Smooth muscle cell of the pulmonary artery (primary cell): ENCODE data around the gene LY6G6D. TPM values are rescaled to one million over a fixed set of nuclear protein-coding genes. Genes with fewer than 3 reads are reported as not detected.

ENCODE experiments used
- total RNA-seq: library from RNA; depleted of rRNA; stranded (reverse); fragments of >200 nt; gene quantifications from 2 replicates; pipeline ENCODE4 v1.2.3, GENCODE V29; 2014

LY6G6D gene, protein sequence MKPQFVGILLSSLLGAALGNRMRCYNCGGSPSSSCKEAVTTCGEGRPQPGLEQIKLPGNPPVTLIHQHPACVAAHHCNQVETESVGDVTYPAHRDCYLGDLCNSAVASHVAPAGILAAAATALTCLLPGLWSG
- total RNA-seq = not detected in 2 replicates

GRCh38 chr6:31715022-31715958 is at the start of gene LY6G6D:
Gene LY6G6D (plus strand): TSS chr6:31715348. CDS start chr6:31715356, 8 bp downstream.

GRCh38 chr6:31665501-31666336 is 49.4 kb upstream of the LY6G6D start, which contains the start of gene CSNK2B:
Gene CSNK2B (plus strand): TSS chr6:31666080. CDS start chr6:31666832, 752 bp downstream.

GRCh38 chr6:31669676-31670075 is 45.5 kb upstream of the LY6G6D start, which contains the start of gene LY6G5B:
Gene LY6G5B (plus strand): TSS chr6:31669976. CDS start chr6:31670951, 975 bp downstream.

GRCh38 chr6:31680226-31681134 is 34.7 kb upstream of the LY6G6D start, which contains the start of gene LY6G5C:
Gene LY6G5C (minus strand): TSS chr6:31681067. CDS start chr6:31680373, 694 bp downstream.

GRCh38 chr6:31702819-31703716 is 12.1 kb upstream of the LY6G6D start, which contains the start of gene ABHD16A:
Gene ABHD16A (minus strand): TSS chr6:31703324. CDS start chr6:31703281, 43 bp downstream.

DNA sequence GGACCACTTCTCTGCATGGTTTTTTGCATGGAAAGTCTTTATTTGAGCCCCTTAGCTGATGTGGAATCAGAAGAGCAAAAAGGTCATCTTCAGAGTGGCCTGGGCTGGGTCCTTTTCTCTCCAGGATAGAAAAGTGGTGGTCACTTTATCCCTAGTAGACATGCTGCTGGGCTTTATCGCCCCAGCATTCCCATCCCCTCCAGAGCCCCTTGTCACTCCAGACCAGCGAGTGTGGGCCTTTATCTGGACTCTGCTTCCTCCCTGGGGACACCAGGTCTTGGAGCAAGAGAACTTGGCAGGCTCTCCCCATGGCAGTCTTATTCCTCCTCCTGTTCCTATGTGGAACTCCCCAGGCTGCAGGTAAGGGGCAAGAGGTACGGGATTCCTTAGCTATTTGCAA is 8.5 kb upstream of the LY6G6D start, which contains the start of gene LY6G6F:
Gene LY6G6F (plus strand): TSS at position 268 of the 400 bp plus-strand sequence. CDS start 41 bp downstream, at position 309.

DNA sequence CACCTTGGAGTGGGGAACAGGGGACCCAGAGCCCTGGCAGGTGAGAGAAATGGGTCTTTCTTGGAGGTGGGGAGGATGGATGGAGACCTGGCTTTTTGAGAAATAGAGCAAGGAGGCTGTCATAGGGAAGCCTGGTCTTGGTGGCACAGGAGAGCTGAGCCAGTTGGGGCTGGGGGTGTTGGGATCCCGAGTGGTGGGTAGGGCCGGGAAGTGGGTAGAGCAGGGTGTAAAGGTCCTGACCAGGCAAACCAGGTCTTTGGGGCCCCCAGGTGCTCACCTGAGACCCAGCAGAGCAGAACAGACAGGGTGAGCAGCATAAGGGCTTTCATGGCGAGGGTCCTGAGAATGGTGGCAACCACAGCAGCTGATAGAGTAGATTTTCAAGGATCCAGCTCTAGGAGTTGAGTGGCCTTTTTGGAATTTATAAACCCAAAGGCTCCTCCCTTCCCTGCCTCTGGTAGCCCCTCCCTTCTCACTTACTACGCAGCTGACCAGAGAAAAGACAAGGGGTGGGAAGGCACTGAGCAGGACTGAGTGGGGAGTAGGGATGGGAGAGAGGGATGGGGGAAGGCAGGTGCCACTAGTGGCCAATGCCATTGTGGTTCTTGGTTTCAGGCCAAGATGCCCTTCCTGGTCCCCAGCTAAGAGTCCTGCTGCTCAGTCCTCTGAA is 6.3 kb downstream of the LY6G6D start, which contains the start of gene LY6G6C:
Gene LY6G6C (minus strand): TSS at position 396 of the 670 bp plus-strand sequence. CDS start 67 bp downstream, at position 329.

GRCh38 chr6:31723245-31723979 is 8.3 kb downstream of the LY6G6D start, which contains the start of gene MPIG6B:
Gene MPIG6B (plus strand): TSS chr6:31723373. CDS start chr6:31723384, 11 bp downstream.

DNA sequence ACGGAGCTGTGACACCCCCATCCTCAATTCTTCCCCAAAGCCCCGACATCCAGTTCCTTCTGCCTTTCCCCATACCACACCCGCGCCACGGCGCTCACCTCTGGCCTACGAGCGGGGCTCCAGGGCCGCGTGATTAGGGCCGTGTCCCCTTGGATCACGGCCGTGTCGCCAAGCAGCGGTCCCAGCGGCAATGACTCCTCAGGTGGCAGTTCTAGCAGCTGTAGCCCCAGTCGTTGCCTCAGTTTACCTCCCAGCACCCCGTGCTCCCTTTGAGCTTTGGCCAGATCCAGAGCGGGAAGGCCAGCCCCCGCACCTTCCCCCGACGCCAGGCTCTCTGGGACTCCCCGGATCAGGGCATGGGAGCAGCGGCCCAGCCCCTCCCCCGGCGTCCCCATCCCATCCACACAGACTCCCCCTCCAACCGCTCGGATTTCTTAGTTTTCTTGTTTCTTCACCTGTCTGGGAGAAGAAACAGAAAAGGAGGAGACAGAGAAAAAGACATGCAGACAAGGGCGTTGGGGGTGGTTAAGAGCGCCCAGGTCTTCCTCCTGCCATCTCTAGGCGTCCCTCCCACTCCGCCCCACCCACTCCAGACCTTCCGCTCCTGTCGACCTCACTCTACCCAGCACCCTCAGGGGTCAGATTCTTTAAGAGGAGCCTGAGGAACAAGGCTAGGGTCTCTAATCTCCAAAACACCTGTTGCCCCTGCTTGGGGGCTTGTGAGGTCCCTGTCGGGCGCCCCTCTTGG is 13.8 kb downstream of the LY6G6D start, which contains the start of gene DDAH2:
Gene DDAH2 (minus strand): TSS at position 533 of the 748 bp plus-strand sequence. CDS start 138 bp downstream, at position 395.

DNA sequence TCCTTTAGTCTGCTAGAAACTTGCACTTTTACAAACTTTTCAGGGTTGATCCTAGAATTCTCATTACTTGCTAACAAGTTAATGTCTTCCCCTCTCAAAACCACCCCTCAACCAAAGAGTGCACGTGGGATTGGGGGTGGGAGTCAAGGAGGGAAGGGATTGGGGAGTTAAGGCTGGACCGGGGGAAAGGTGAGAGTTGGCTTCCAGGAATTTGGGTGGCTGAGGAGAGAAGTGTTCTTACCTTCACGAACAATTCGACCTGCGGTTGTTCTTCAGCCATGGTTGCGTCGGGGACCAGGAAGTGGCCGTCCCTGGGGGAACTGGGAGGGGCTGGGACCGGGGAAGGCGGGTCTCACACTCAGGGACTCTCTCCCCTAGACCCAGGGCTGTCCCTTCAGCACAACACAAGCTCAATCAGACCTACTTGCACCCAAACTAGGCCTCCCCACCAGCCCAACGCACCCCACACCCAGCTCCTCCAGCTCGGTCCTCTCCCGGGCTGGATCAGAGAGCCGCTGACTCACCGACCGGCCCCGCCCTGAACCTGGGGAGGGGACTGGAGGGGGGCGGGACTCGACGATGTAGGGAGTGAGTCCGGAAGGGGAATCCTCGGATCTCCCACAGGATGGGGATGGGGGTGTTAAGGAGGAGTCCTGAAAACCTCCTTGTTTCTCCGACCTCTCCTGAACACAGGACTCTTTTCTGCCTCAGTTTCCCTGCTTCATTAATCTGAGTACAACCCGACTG is 21.0 kb downstream of the LY6G6D start, which contains the start of gene CLIC1:
Gene CLIC1 (minus strand): TSS at position 510 of the 747 bp plus-strand sequence. CDS start 230 bp downstream, at position 280.

DNA sequence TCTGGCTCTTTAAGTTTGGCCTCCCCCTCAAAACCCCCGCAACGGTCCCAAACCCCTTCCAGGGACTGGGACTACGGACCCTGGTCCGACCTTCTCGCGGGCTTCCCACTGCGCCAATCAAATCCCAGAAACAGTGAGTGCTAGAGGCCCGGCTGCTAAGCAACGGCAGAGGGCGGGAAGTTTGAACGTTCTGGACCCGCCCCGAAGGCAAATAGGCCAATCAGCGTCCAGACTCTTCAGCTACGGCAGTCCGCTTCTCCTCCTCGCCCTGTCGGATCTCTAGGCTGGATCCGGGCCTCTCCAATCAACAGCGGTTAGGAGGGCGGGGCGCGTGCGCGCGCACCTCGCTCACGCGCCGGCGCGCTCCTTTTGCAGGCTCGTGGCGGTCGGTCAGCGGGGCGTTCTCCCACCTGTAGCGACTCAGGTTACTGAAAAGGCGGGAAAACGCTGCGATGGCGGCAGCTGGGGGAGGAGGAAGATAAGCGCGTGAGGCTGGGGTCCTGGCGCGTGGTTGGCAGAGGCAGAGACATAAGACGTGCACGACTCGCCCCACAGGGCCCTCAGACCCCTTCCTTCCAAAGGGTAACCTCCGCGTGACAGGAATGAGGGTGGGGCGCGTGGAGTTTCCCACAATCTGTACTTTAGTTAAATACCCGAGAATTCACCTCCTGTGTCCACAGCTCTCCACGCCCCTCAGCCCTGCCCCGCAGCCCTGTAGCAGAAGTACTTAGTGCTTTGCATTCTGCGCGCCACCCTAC is 24.7 kb downstream of the LY6G6D start, which contains the start of gene MSH5:
Gene MSH5 (plus strand): TSS at position 367 of the 758 bp plus-strand sequence. CDS start 462 bp downstream, outside the sequence.

GRCh38 chr6:31762356-31762755 is 47.2 kb downstream of the LY6G6D start, which contains the start of gene SAPCD1:
Gene SAPCD1 (plus strand): TSS chr6:31762656. CDS start chr6:31763055, 399 bp downstream.

